SK-N-SH (cell line): ENCODE measurements around the gene FBN2. TPM values are rescaled to one million over a fixed set of nuclear protein-coding genes. Genes with fewer than 3 reads are reported as not detected.
"Not testable (repeated sequence)": the region's sequence is repeated elsewhere in the genome, so short reads cannot be mapped to it uniquely, and the experiment has no call there.

Source experiments
- CTCF ChIA-PET: fragments of 300-600, 350-600 bp; formaldehyde crosslinking; extraction: SDS; loops from one replicate; lab custom pipeline; 2021; lab: Yijun Ruan, JAX
- POLR2A ChIA-PET: fragments of 350-600 bp; sonication (Branson Sonifier 250); formaldehyde crosslinking; extraction: SDS; loops from one replicate; lab custom pipeline; 2020; ENCODE audit warnings: antibody characterized with exemption, inconsistent platforms; lab: Yijun Ruan, JAX
- DNase-seq: peaks from one replicate; pipeline ENCODE4 v3.0.0; 2012
- H2AFZ ChIP-seq: fragments of 200-600 bp; sonication (generic); 2 replicates; pipeline ENCODE4 v1.8.1; 2016; ENCODE audit warnings: antibody characterized with exemption, mild to moderate bottlenecking, low read depth
- H3F3A ChIP-seq: fragments of 200-600 bp; sonication (generic); replicated peaks from 2 replicates; pipeline ENCODE3; 2016; ENCODE audit warnings: antibody characterized with exemption, mild to moderate bottlenecking; ENCODE audit not compliant: insufficient read depth
- H3K27ac ChIP-seq, 2 experiments: fragments of 200-500 bp in 1 of 2; fragments of 200-600 bp in 1 of 2; sonication (Bioruptor generic) in 1 of 2; sonication (generic), shearing (Covaris generic) in 1 of 2; 2 replicates each; pipeline versions ENCODE4 v1.5.1 to v1.6.1; 2014 to 2016; ENCODE audit warnings: low read depth in 2 of 2, inconsistent platforms in 1 of 2, low read length in 1 of 2, mild to moderate bottlenecking in 1 of 2, mixed read lengths in 1 of 2
- H3K27me3 ChIP-seq: fragments of 200-600 bp; sonication (generic), shearing (Covaris generic); 2 replicates; pipeline ENCODE4 v1.6.1; 2016; ENCODE audit warnings: mixed run types; ENCODE audit not compliant: insufficient read depth
- H3K36me3 ChIP-seq, 2 experiments: fragments of 200-500 bp in 1 of 2; fragments of 200-600 bp in 1 of 2; sonication (Bioruptor generic) in 1 of 2; sonication (generic) in 1 of 2; replicated peaks in 1 of 2; 2 replicates each; pipeline versions ENCODE3 to v1.5.1; 2014 to 2016; ENCODE audit warnings: low read length in 1 of 2, mild to moderate bottlenecking in 1 of 2; ENCODE audit not compliant: insufficient read depth in 2 of 2, control insufficient read depth in 1 of 2
- H3K4me1 ChIP-seq, 2 experiments: fragments of 200-500 bp in 1 of 2; fragments of 200-600 bp in 1 of 2; sonication (Bioruptor generic) in 1 of 2; sonication (generic), shearing (Covaris generic) in 1 of 2; 2 replicates each; pipeline versions ENCODE4 v1.5.1 to v1.6.1; 2014 to 2016; ENCODE audit warnings: low read depth in 1 of 2, low read length in 1 of 2, mixed run types in 1 of 2; ENCODE audit not compliant: insufficient read depth in 2 of 2, control insufficient read depth in 1 of 2
- H3K4me2 ChIP-seq: fragments of 200-600 bp; sonication (generic), shearing (Covaris generic); 2 replicates; pipeline ENCODE4 v1.6.1; 2017; ENCODE audit warnings: mixed run types
- H3K4me3 ChIP-seq, 2 experiments: fragments of 200-500 bp in 1 of 2; fragments of 200-600 bp in 1 of 2; sonication (Bioruptor generic) in 1 of 2; sonication (generic), shearing (Covaris generic) in 1 of 2; 2 replicates each; pipeline versions ENCODE4 v1.5.1 to v1.8.1; 2014 to 2016; ENCODE audit warnings: low read depth in 2 of 2, inconsistent platforms in 1 of 2, low read length in 1 of 2, mild to moderate bottlenecking in 1 of 2, mixed read lengths in 1 of 2, moderate library complexity in 1 of 2
- H3K79me2 ChIP-seq: fragments of 200-600 bp; sonication (generic); 2 replicates; pipeline ENCODE4 v1.8.1; 2017; ENCODE audit warnings: mild to moderate bottlenecking; ENCODE audit not compliant: insufficient read depth
- H3K9ac ChIP-seq: fragments of 200-600 bp; sonication (generic); 2 replicates; pipeline ENCODE4 v1.6.1; 2017; ENCODE audit warnings: mixed run types
- H3K9me2 ChIP-seq: fragments of 200-600 bp; sonication (generic); 2 replicates; pipeline ENCODE4 v1.6.1; 2017; ENCODE audit warnings: mixed run types
- H3K9me3 ChIP-seq: fragments of 200-600 bp; sonication (generic); 2 replicates; pipeline ENCODE4 v1.6.1; 2017; ENCODE audit warnings: mixed run types, mild to moderate bottlenecking, moderate library complexity
- H4K20me1 ChIP-seq: fragments of 200-600 bp; sonication (generic); 2 replicates; pipeline ENCODE4 v1.6.1; 2017; ENCODE audit warnings: mild to moderate bottlenecking, mixed run types; ENCODE audit not compliant: insufficient read depth
- FOXJ3 ChIP-seq: sonication (generic); formaldehyde crosslinking; IDR thresholded peaks from 2 replicates; pipeline ENCODE4 v1.5.1; 2020; ENCODE audit warnings: mild to moderate bottlenecking, missing genetic modification reagents
- FOXM1 ChIP-seq: IDR thresholded peaks from 2 replicates; pipeline ENCODE4 v1.4.0; 2012; ENCODE audit warnings: low read depth, mild to moderate bottlenecking
- GABPA ChIP-seq: IDR thresholded peaks from 2 replicates; pipeline ENCODE4 v1.4.0; 2012; ENCODE audit warnings: low read depth, mild to moderate bottlenecking
- IRF3 ChIP-seq: fragments of 150-350 bp; IDR thresholded peaks from 2 replicates; pipeline ENCODE4 v1.6.1; 2016; ENCODE audit warnings: mild to moderate bottlenecking, low read depth, low read length
- RXRA ChIP-seq: IDR thresholded peaks from 2 replicates; pipeline ENCODE4 v1.4.0; 2012; ENCODE audit warnings: low read depth, mild to moderate bottlenecking, borderline replicate concordance
- SMC3 ChIP-seq: IDR thresholded peaks from 2 replicates; pipeline ENCODE4 v1.6.1; 2012; ENCODE audit warnings: low read depth, low read length, improper control_type of control experiment
- TAF1 ChIP-seq: IDR thresholded peaks from 2 replicates; pipeline ENCODE4 v1.6.1; 2012; ENCODE audit warnings: low read depth, mild to moderate bottlenecking, low read length, moderate library complexity, borderline replicate concordance
- TEAD4 ChIP-seq: IDR thresholded peaks from 2 replicates; pipeline ENCODE4 v1.4.0; 2012; ENCODE audit warnings: mild to moderate bottlenecking, borderline replicate concordance; ENCODE audit not compliant: insufficient read depth
- WGBS: methylation state at CpG from one replicate; pipeline ENCODE4 v1.1.6; 2017; ENCODE audit warnings: low lambda C conversion rate; 5-methylcytosine and 5-hydroxymethylcytosine counted together
- polyA plus RNA-seq, 3 experiments: library from polyadenylated mRNA; depleted of rRNA; stranded (reverse); fragments of >200 nt; gene quantifications; 2 replicates each; pipeline ENCODE4 v1.2.3, GENCODE V29; 2012

Gene FBN2
- polyA plus RNA-seq, 1 of the 3 experiments (the other 2 are of a cell fraction): 2.2 TPM

GRCh38 chr5:128328446-128328845 is 209.6 kb downstream of the FBN2 start:
- H3K4me3 ChIP-seq: no peak overlapping the region
- no peaks in the 10 kb centered on the region for H4K20me1 ChIP-seq
- peaks cover 0 to 6% of the 10 kb centered on the region in 2 experiments for H3K36me3 ChIP-seq
- no peak for TF ChIP-seq TEAD4
- H3K9ac ChIP-seq: no peak overlapping the region
- ChIA-PET CTCF (no interaction called here), POLR2A (no interaction called here)
- H3K27me3 ChIP-seq: no peaks in the 10 kb centered on the region; the same call in 1 of the 2 replicates
- H3K4me2 ChIP-seq: no peak overlapping the region
- no peak overlapping the region for H3K27ac ChIP-seq
- WGBS: 31% methylated on average over 8 of the region's 8 CpGs
- no peaks in the 10 kb centered on the region for H3K79me2 ChIP-seq
- DNase-seq: no peak
- no peaks in the 10 kb centered on the region for H3K9me3 ChIP-seq
- no peaks in the 10 kb centered on the region for H3K4me1 ChIP-seq
- no peaks in the 10 kb centered on the region for H3F3A ChIP-seq
- H2AFZ ChIP-seq: no peak overlapping the region
- no peaks in the 10 kb centered on the region for H3K9me2 ChIP-seq

GRCh38 chr5:128328007-128328406 is 210.0 kb downstream of the FBN2 start:
- Histone ChIP-seq H3K9me3 (no peaks in the 10 kb centered on the region), H3K79me2 (no peaks in the 10 kb centered on the region), H3K36me3 (peaks cover 0 to 6% of the 10 kb centered on the region in 2 experiments), H3K4me1 (no peaks in the 10 kb centered on the region), H2AFZ (no peak overlapping the region), H3K27ac (no peak overlapping the region), H3K4me3 (no peak overlapping the region), H3K9me2 (no peaks in the 10 kb centered on the region), H3K27me3 (no peaks in the 10 kb centered on the region; the same call in 1 of the 2 replicates), H3K9ac (no peak overlapping the region), H3K4me2 (no peak overlapping the region), H3F3A (no peaks in the 10 kb centered on the region), H4K20me1 (no peaks in the 10 kb centered on the region)
- POLR2A ChIA-PET: no interaction called here
- 5% methylated on average over 1 of the region's 1 CpG for WGBS
- DNase-seq: no peak
- CTCF ChIA-PET: no interaction called here
- TF ChIP-seq RXRA: no peak
- no peak for TF ChIP-seq FOXJ3 (CRISPR knock-in tag)
- TF ChIP-seq FOXM1: no peak
- no peak for TF ChIP-seq SMC3
- no peak for TF ChIP-seq TAF1
- no peak for TF ChIP-seq GABPA
- no peak for TF ChIP-seq IRF3

GRCh38 chr5:128321418-128321817 is 216.6 kb downstream of the FBN2 start:
- DNase-seq, H3K79me2 ChIP-seq, H3K4me3 ChIP-seq, H3K9me3 ChIP-seq, POLR2A ChIA-PET, H3K9me2 ChIP-seq, H3K4me2 ChIP-seq, H4K20me1 ChIP-seq, H3F3A ChIP-seq, H3K36me3 ChIP-seq, H3K4me1 ChIP-seq, H3K9ac ChIP-seq, H3K27ac ChIP-seq, H3K27me3 ChIP-seq, CTCF ChIA-PET, H2AFZ ChIP-seq: not testable (repeated sequence)
- WGBS: 14% methylated on average over 4 of the region's 4 CpGs
